ENCODE data around the gene SLC16A8. TPM values are rescaled to one million over a fixed set of nuclear protein-coding genes. Genes with fewer than 3 reads are reported as not detected.

Gene SLC16A8
- total and polyA plus RNA-seq, 10 of the 15 experiments (the other 5 are each of a cell fraction or from before 2014, with no cell fraction given), result not detected

DNA sequence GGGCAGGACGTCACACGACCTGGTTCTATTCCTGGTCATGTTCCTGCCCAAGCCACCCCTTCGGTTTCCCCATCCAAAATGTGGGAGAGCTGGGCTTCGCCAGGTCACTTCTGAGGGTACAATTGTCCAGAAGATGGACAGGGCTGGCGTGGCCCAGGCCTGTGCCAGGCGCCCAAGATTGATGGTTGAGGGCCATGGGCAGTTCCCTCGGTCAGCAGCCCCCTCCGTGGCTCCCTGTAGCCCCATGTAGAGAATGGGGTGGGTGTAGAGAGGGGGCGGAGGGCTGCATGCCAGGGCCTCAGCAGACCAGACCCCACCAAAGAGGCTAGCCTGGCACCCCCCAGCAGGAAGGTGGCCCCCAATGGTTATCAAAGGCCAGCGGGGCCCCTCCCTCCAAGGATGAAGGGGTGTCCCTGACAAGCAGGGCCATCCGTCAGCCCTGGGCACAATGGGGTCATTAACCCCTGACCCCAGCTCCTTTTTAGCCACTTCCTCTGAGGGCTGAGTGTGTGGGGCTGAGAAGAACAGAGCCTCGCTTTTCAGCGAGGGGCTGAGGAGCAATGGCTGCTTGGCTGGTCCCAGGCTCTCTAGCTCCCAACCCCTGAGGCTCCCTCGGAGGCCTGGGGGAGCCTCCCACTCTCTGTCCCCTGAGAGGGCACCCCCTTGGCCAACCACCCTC lies 37.8 kb downstream of the SLC16A8 start:
- Histone ChIP-seq H3K9ac (ENCODE audit: control insufficient read depth, insufficient read depth, low read length) (no peak overlapping the region), H3K4me1 (ENCODE audit: control insufficient read depth, insufficient read depth, low read length) (no peaks in the 10 kb centered on the region), H3K9me3 (replicated peaks; ENCODE audit: control insufficient read depth, insufficient read depth, low read length) (no peaks in the 10 kb centered on the region), H3K4me2 (ENCODE audit: control insufficient read depth, insufficient read depth) (no peak overlapping the region), H4K20me1 (ENCODE audit: control insufficient read depth, insufficient read depth) (no peaks in the 10 kb centered on the region), H3K36me3 (ENCODE audit: control insufficient read depth in 2 of 2, insufficient read depth in 2 of 2, low read length in 1 of 2) (no peaks in the 10 kb centered on the region), H3K4me3 (no peak overlapping the region), H3K27ac (ENCODE audit: control insufficient read depth, insufficient read depth) (no peak overlapping the region), H2AFZ (ENCODE audit: control insufficient read depth, low read depth, low read length) (no peak overlapping the region), H3K79me2 (ENCODE audit: control insufficient read depth, insufficient read depth, low read length) (no peaks in the 10 kb centered on the region), H3K27me3 (replicated peaks in 1 of 2; ENCODE audit: control insufficient read depth in 2 of 2, insufficient read depth in 2 of 2, low read length in 1 of 2) (no peaks in the 10 kb centered on the region; a peak in 2 of 4 replicates)
- TF ChIP-seq, protein P1, sequence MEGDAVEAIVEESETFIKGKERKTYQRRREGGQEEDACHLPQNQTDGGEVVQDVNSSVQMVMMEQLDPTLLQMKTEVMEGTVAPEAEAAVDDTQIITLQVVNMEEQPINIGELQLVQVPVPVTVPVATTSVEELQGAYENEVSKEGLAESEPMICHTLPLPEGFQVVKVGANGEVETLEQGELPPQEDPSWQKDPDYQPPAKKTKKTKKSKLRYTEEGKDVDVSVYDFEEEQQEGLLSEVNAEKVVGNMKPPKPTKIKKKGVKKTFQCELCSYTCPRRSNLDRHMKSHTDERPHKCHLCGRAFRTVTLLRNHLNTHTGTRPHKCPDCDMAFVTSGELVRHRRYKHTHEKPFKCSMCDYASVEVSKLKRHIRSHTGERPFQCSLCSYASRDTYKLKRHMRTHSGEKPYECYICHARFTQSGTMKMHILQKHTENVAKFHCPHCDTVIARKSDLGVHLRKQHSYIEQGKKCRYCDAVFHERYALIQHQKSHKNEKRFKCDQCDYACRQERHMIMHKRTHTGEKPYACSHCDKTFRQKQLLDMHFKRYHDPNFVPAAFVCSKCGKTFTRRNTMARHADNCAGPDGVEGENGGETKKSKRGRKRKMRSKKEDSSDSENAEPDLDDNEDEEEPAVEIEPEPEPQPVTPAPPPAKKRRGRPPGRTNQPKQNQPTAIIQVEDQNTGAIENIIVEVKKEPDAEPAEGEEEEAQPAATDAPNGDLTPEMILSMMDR (IDR thresholded peaks at IDR 0.05 in 2 of 3, conservative IDR thresholded peaks at IDR 0.05 in 1 of 3; ENCODE audit: control insufficient read depth in 2 of 3, extremely low read depth in 1 of 3, insufficient read depth in 1 of 3, low read depth in 3 of 3, low read length in 3 of 3), result no peak
- TF ChIP-seq BRCA1 (IDR thresholded peaks at IDR 0.05; ENCODE audit: low read depth, low read length) (no peak), NFIC (IDR thresholded peaks at IDR 0.05; ENCODE audit: low read depth, low read length) (no peak), ASH2L (IDR thresholded peaks at IDR 0.05; ENCODE audit: borderline replicate concordance, low read depth) (no peak), NBN (IDR thresholded peaks at IDR 0.05) (no peak), FOXM1 (IDR thresholded peaks at IDR 0.05; ENCODE audit: low read depth, low read length) (no peak)
- CTCF ChIA-PET, result no interaction called here
- 28% methylated on average over 14 of the region's 14 CpGs for WGBS (ENCODE audit: insufficient coverage, insufficient replicate concordance, low lambda C conversion rate, missing lambda C conversion rate)
- BruUV-seq (replicated peaks), result no TSS peak
- POLR2A ChIA-PET, result no interaction called here
- no peak for DNase-seq (ENCODE audit: low read depth, low spot score)
- RAD21 ChIA-PET (ENCODE audit: unreplicated experiment), result no interaction called here
- SMC1A ChIA-PET (ENCODE audit: uncharacterized antibody, unreplicated experiment), result interaction anchor here (0.6 kb wide), 1 partner anchor 9 kb away, joined by 3 read pairs; no protein-coding TSS in a partner anchor
- intact Hi-C loops (cut with micrococcal nuclease; ENCODE audit: unreplicated experiment), result no loop called here
- no peak for ATAC-seq
- in situ Hi-C loops (cut with MboI), result no loop called here
- no peak for FAIRE-seq

Data from GM12878 (cell line).